CD14-positive monocyte (primary cell): ENCODE data around the gene CPNE2. TPM values are rescaled to one million over a fixed set of nuclear protein-coding genes. Genes with fewer than 3 reads are reported as not detected.

ENCODE experiments used
- DNase-seq, 3 donors: peaks; one replicate each; pipeline ENCODE4 v3.0.0-alpha.2; 2011 to 2022
- H2AFZ ChIP-seq: 2 replicates; pipeline ENCODE4 v1.6.0; 2012; ENCODE audit warnings: mild to moderate bottlenecking, low read depth, low read length, inconsistent platforms; ENCODE audit not compliant: insufficient read depth, poor library complexity, severe bottlenecking
- H3K27ac ChIP-seq, 2 donors: 1 replicate in 1 of 2; 2 replicates in 1 of 2; pipeline ENCODE4 v1.5.1; 2012 to 2013; ENCODE audit warnings: low read length in 2 of 2, control low read depth in 1 of 2, inconsistent platforms in 1 of 2, low read depth in 1 of 2, mild to moderate bottlenecking in 1 of 2
- H3K27me3 ChIP-seq, 2 donors: one replicate each; pipeline versions ENCODE4 v1.6.0 to v1.6.1; 2011 to 2013; ENCODE audit warnings: low read length in 2 of 2; ENCODE audit not compliant: control insufficient read depth in 2 of 2, insufficient read depth in 2 of 2
- H3K36me3 ChIP-seq, 2 donors: replicated peaks in 1 of 2; 1 replicate in 1 of 2; 2 replicates in 1 of 2; pipeline versions ENCODE4 v1.5.1 to v1.6.1; 2012 to 2013; ENCODE audit warnings: low read length in 2 of 2, control low read depth in 1 of 2, inconsistent platforms in 1 of 2, mild to moderate bottlenecking in 1 of 2; ENCODE audit not compliant: insufficient read depth in 2 of 2, control insufficient read depth in 1 of 2
- H3K4me1 ChIP-seq, 2 donors: 1 replicate in 1 of 2; 2 replicates in 1 of 2; pipeline versions ENCODE4 v1.5.1 to v1.6.1; 2012 to 2013; ENCODE audit warnings: low read length in 2 of 2, control low read depth in 1 of 2, inconsistent platforms in 1 of 2, mild to moderate bottlenecking in 1 of 2, moderate library complexity in 1 of 2; ENCODE audit not compliant: insufficient read depth in 2 of 2, control insufficient read depth in 1 of 2
- H3K4me2 ChIP-seq: replicated peaks from 2 replicates; pipeline ENCODE3; 2012; ENCODE audit warnings: low read length, moderate library complexity, mild to moderate bottlenecking; ENCODE audit not compliant: poor library complexity, severe bottlenecking; ENCODE audit errors: extremely low read depth
- H3K4me3 ChIP-seq, 3 experiments: fragments of 200-600 bp in 1 of 3; sonication (generic) in 1 of 3; replicated peaks in 1 of 3; 1 replicate in 2 of 3; 2 replicates in 1 of 3; pipeline ENCODE4 v1.5.1; 2011 to 2013; ENCODE audit warnings: low read length in 3 of 3, mild to moderate bottlenecking in 3 of 3, control low read depth in 2 of 3, low read depth in 2 of 3, inconsistent platforms in 1 of 3, moderate library complexity in 1 of 3
- H3K79me2 ChIP-seq: 2 replicates; pipeline ENCODE4 v1.6.0; 2012; ENCODE audit warnings: mild to moderate bottlenecking, control low read depth, inconsistent platforms, low read length, moderate library complexity; ENCODE audit not compliant: insufficient read depth
- H3K9ac ChIP-seq: 2 replicates; pipeline ENCODE4 v1.6.0; 2017; ENCODE audit warnings: low read length, mild to moderate bottlenecking; ENCODE audit not compliant: insufficient read depth, poor library complexity, severe bottlenecking
- H3K9me3 ChIP-seq, 2 donors: replicated peaks in 1 of 2; 1 replicate in 1 of 2; 2 replicates in 1 of 2; pipeline versions ENCODE4 v1.5.1 to v1.6.1; 2012 to 2013; ENCODE audit warnings: low read length in 2 of 2, control low read depth in 1 of 2; ENCODE audit not compliant: control insufficient read depth in 1 of 2, insufficient read depth in 1 of 2
- H4K20me1 ChIP-seq: 2 replicates; pipeline ENCODE4 v1.6.0; 2012; ENCODE audit warnings: mild to moderate bottlenecking, low read length, control low read depth, moderate library complexity; ENCODE audit not compliant: insufficient read depth
- H3K27ac Mint-ChIP-seq, 7 donors: one replicate each; pipeline ENCODE4 v1.8.0; 2020; ENCODE audit warnings: mild to moderate bottlenecking in 7 of 7, mixed read lengths in 7 of 7, moderate library complexity in 6 of 7, inconsistent platforms in 2 of 7
- H3K27me3 Mint-ChIP-seq, 3 donors: one replicate each; pipeline ENCODE4 v1.8.0; 2021 to 2022; ENCODE audit warnings: low read depth in 3 of 3, mild to moderate bottlenecking in 3 of 3, mixed read lengths in 3 of 3, moderate library complexity in 3 of 3, inconsistent platforms in 1 of 3
- H3K36me3 Mint-ChIP-seq, 2 donors: one replicate each; pipeline ENCODE4 v1.8.0; 2020; ENCODE audit warnings: mixed read lengths in 2 of 2, inconsistent platforms in 1 of 2, mild to moderate bottlenecking in 1 of 2
- H3K4me1 Mint-ChIP-seq: one replicate; pipeline ENCODE4 v1.8.0; 2020; ENCODE audit warnings: mild to moderate bottlenecking, mixed read lengths
- H3K4me3 Mint-ChIP-seq, 2 donors: one replicate each; pipeline ENCODE4 v1.8.0; 2020; ENCODE audit warnings: mild to moderate bottlenecking in 2 of 2, mixed read lengths in 2 of 2, moderate library complexity in 1 of 2
- H3K9me3 Mint-ChIP-seq, 7 donors: one replicate each; pipeline ENCODE4 v1.8.0; 2020 to 2022; ENCODE audit warnings: mixed read lengths in 7 of 7, mild to moderate bottlenecking in 6 of 7, moderate library complexity in 6 of 7, inconsistent platforms in 2 of 7
- WGBS: methylation state at CpG from one replicate; pipeline ENCODE4 v1.1.5; 2013; ENCODE audit warnings: missing lambda C conversion rate; ENCODE audit not compliant: insufficient coverage; 5-methylcytosine and 5-hydroxymethylcytosine counted together
- intact Hi-C, 2 donors: fragments of 100-400 bp; cut with micrococcal nuclease; formaldehyde crosslinking; loops; one replicate each; pipeline versions ENCODE4 v1.15.0 to v1.15.1; 2023
- polyA plus RNA-seq, 3 donors: library from polyadenylated mRNA; depleted of rRNA in 1 of 3; unstranded in 2 of 3; stranded (reverse) in 1 of 3; fragments of 300-500 nt in 2 of 3; fragments of >200 nt in 1 of 3; fragmentation: Illumina TruSeq in 2 of 3; gene quantifications; 1 replicate in 2 of 3; 2 replicates in 1 of 3; pipeline ENCODE4 v1.2.3, GENCODE V29; 2012 to 2021
- TF ChIP-seq, protein P1 (sequence below): fragments of 200-600 bp; IDR thresholded peaks from one replicate; pipeline ENCODE4 v1.8.0; 2022; ENCODE audit warnings: antibody characterized with exemption, mild to moderate bottlenecking

CPNE2 gene
- polyA plus RNA-seq, 3 donors: 18.3 to 68.8 (median 23.9) TPM

DNA sequence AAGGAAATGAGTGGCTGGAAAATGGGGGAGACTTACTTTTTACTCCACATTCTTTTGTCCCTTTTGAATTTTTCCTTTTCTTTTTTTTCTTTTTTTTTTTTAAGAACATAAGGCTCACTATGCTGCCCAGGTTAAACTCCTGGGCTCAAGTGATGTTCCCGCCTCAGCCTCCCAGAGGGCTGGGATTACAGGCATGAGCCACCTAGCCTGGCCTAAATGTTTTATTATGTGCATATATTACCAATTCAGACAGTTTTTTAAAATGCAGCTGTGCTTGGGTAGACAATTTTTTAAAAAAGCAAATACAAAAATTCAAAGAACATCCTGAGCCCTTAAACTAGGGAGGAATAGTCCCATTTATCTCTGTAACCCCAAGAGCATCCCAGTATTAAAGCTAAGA is 65.2 kb downstream of the CPNE2 start:
- Histone ChIP-seq H3K9ac (no peak overlapping the region), H4K20me1 (peaks cover 16% of the 10 kb centered on the region), H2AFZ (no peak overlapping the region), H3K9me3 (no peaks in the 10 kb centered on the region), H3K27me3 (no peaks in the 10 kb centered on the region), H3K27ac (no peak overlapping the region), H3K4me3 (no peak overlapping the region), H3K4me1 (no peaks in the 10 kb centered on the region), H3K79me2 (peaks cover 8% of the 10 kb centered on the region), H3K36me3 (peaks cover 77 to 99% of the 10 kb centered on the region in 2 donors), H3K4me2 (no peak overlapping the region)
- no peak overlapping the region for H3K4me3 Mint-ChIP-seq
- no peak for DNase-seq
- peaks cover 20% of the 10 kb centered on the region for H3K4me1 Mint-ChIP-seq
- peaks cover 0 to 2% (median 0%) of the 10 kb centered on the region in 7 donors for H3K9me3 Mint-ChIP-seq
- no peaks in the 10 kb centered on the region for H3K27me3 Mint-ChIP-seq
- H3K27ac Mint-ChIP-seq: no peak overlapping the region
- TF ChIP-seq, protein P1, sequence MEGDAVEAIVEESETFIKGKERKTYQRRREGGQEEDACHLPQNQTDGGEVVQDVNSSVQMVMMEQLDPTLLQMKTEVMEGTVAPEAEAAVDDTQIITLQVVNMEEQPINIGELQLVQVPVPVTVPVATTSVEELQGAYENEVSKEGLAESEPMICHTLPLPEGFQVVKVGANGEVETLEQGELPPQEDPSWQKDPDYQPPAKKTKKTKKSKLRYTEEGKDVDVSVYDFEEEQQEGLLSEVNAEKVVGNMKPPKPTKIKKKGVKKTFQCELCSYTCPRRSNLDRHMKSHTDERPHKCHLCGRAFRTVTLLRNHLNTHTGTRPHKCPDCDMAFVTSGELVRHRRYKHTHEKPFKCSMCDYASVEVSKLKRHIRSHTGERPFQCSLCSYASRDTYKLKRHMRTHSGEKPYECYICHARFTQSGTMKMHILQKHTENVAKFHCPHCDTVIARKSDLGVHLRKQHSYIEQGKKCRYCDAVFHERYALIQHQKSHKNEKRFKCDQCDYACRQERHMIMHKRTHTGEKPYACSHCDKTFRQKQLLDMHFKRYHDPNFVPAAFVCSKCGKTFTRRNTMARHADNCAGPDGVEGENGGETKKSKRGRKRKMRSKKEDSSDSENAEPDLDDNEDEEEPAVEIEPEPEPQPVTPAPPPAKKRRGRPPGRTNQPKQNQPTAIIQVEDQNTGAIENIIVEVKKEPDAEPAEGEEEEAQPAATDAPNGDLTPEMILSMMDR: no peak
- intact Hi-C loops: no loop called here
- H3K36me3 Mint-ChIP-seq: peaks cover 72 to 90% of the 10 kb centered on the region in 2 donors
- WGBS: no CpG with 5 or more reads among the region's 1 CpG

DNA sequence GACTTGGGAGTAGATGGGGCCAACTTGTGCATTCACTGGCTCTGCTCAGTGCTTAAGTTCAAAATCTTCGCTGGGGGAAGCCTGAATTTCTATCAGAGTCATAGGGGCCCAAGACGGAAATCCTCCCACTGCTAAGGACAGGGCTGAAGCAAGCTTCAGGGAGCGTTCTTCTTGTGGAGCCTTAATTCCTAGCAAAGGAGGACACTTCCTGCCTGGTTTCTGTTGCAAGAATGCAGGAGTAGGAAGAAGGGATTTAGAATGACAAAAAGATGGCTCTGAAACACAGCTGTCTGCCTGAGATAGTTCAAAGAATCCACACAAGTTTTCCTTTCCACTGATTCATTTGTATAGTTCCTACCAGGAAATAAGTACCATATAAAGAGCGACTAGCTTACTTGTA is 67.1 kb downstream of the CPNE2 start:
- peaks cover 77 to 99% of the 10 kb centered on the region in 2 donors for H3K36me3 ChIP-seq
- peaks cover 16% of the 10 kb centered on the region for H4K20me1 ChIP-seq
- H3K27ac Mint-ChIP-seq: peak overlapping the region in 3 of 7 donors; percentile 40 to 66 (median 50)
- no peaks in the 10 kb centered on the region for H3K27me3 ChIP-seq
- no peaks in the 10 kb centered on the region for H3K27me3 Mint-ChIP-seq
- TF ChIP-seq, protein P1: no peak
- H3K27ac ChIP-seq: no peak overlapping the region
- H3K79me2 ChIP-seq: peaks cover 8% of the 10 kb centered on the region
- no peak overlapping the region for H3K4me3 Mint-ChIP-seq
- intact Hi-C loops: no loop called here
- H2AFZ ChIP-seq: no peak overlapping the region
- DNase-seq: no peak
- no peaks in the 10 kb centered on the region for H3K9me3 ChIP-seq
- H3K4me1 Mint-ChIP-seq: peaks cover 14% of the 10 kb centered on the region
- peaks cover 71 to 90% of the 10 kb centered on the region in 2 donors for H3K36me3 Mint-ChIP-seq
- H3K4me2 ChIP-seq: no peak overlapping the region
- no peaks in the 10 kb centered on the region for H3K4me1 ChIP-seq
- H3K9ac ChIP-seq: no peak overlapping the region
- WGBS: 89% methylated on average over 3 of the region's 4 CpGs
- peaks cover 0 to 2% (median 0%) of the 10 kb centered on the region in 7 donors for H3K9me3 Mint-ChIP-seq
- H3K4me3 ChIP-seq: no peak overlapping the region
